ENCODE measurements around the gene E2F6.

GRCh38 chr2:11421863-11422490 lies 44.0 kb downstream of the E2F6 start:
- no peak for TF ChIP-seq CTCF (IDR thresholded peaks at IDR 0.05)
- TF ChIP-seq POLR2A (IDR thresholded peaks at IDR 0.05): no peak
